HG02973 (cell line): ENCODE data around the gene NSL1.
A peak's percentile ranks its signal among the peaks of the same experiment; 100 is the strongest.

ENCODE experiments used
- ATAC-seq: cut with Tn5 transposase; IDR thresholded peaks from one replicate; pipeline ENCODE4 v1.9.1; 2021; ENCODE audit warnings: moderate library complexity; ENCODE audit not compliant: unreplicated experiment

NSL1 gene

GRCh38 chr1:212687811-212688210, 103.8 kb downstream of the NSL1 start:
- ATAC-seq: no peak

GRCh38 chr1:212686591-212686990, 105.0 kb downstream of the NSL1 start:
- no peak for ATAC-seq

DNA sequence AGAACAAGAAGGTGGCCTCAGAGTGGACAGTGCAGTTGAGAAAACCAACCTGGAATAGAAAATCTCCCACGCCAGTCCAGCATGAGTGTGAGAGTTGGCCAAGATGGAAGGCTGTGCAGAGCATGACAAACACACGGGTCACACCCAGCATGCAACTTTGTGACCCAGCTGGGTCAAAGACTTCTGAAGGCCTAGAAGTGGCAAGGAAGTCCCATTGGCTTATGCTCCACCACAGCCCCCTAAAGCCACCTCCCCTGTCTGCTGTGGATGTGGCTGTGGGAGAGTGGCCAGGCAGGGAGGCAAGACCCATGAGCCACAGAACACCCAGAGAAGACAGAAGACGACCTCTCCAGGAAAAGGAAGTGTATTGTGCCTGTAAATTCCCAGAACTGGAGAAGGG, 105.5 kb downstream of the NSL1 start:
- ATAC-seq: no peak

DNA sequence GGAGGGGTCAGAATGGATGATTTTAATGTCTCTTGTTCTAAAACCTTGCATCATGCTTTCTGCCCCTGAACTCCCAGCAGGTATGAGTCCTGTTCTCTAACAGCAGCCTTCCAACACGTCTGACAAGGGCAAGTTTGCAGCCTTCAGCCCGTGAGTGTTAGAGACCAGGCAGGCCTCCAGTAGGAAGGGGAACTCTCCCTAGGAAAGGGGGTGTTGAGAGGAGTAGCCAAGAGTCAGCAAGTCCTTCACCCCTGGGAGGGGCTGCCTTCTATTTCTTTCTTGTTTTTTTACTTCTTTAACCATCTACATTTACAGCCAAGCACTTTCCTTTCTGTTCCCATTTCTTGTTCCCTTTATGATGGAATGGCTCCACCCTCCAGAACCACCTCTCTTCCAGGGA, 106.1 kb downstream of the NSL1 start:
- no peak for ATAC-seq

GRCh38 chr1:212684521-212685090, 107.0 kb downstream of the NSL1 start:
- no peak for ATAC-seq

DNA sequence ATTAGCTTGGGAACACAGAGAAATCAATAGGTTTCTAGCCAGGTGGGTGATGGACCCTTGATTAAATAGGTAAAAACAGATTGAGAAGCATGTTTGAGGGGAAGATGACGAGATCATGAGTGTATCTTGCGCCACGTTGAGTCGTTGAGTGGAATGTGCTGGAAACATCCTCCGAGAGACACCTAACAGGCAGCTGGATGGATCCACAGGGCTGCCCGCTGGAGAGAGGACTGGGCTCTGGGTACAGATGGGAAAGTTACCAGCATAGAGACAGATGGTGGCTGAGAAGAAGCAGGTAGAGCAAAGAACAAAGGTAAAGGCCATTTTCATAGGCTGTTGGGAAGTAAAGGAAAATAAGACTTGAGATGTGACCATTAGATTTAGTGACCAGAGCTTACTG, 107.5 kb downstream of the NSL1 start:
- no peak for ATAC-seq

- peak; percentile 62 for ATAC-seq
Observed at GRCh38 chr1:212683357-212683722, 108.2 kb downstream of the NSL1 start.

DNA sequence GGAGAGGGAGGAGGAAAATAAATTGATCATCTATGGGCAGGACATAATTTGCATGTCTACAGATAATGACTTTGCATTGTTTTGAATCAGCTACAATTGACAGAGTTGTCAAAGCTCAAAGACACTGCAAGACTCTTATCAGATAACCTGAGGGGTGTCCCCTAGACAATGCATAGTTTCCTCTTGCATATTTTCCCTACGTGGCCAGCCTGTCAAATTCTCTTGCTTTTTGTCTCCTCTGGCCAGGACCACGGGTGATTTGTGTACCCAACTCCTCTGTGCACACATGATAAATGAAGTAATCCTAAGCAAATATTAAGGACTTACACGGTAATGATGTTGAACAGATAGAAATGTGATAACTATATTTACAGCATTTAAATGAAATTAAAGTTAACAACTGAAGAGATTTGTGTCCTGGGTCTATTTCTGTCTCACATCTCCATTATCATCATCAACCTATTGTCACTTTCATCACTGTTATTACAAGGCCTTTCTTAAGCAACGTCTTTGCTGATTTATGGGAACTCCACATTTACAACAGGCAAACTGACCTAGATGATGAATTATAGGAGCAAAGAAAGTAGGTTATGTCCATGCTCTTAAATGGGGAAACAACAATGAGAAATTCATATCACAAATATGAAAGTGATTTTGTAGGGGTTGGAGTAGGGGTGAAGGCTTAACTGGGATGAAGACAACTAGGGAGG, 110.7 kb downstream of the NSL1 start:
- no peak for ATAC-seq

DNA sequence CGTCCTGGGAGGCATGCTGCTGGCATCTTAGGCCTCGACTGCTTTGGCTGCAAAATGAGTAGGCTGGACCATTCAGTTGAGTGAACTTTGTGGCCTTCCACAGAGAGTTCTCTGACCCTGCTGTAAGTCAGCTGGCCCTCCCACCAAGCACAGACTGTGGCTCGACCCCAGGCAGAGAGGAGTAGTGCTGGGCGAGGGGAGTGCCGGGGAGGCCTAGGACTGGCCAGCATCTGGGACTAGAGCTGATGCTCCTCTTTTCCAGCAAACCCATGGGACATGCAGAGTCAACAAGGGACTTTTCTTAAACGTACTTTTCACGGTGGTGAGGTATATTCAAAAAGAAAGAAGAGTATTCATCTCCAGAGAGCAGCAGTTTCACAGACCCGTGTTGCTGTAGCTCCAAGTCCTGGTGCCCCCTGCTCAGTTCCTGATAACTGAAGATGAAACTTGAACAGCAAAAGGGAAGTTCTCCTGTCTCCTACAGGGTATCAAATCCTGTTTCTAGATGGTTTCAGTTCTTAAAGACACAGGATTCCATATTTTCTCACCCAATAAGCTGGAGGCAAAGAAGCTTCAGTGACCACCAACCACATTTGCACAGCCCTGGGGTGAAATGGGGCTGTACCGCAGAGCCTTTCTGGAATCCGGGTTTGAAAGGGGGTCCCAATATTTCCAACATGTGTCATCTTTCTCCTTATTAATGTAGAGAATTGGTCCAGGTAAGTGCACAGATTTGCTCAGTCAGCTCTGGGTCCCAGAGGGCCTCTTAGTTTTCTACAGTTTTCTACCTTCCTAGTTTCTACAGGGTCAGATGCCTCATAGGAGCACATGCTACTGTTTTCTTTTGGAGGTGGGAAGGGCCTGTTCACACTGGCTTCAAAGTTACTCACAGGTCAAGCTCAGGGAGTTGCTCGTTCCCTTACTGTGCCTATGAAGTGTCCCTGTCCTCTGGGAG, 112.8 kb downstream of the NSL1 start:
- ATAC-seq: peak; percentile 61

GRCh38 chr1:212677573-212677972, 114.0 kb downstream of the NSL1 start:
- ATAC-seq: no peak

DNA sequence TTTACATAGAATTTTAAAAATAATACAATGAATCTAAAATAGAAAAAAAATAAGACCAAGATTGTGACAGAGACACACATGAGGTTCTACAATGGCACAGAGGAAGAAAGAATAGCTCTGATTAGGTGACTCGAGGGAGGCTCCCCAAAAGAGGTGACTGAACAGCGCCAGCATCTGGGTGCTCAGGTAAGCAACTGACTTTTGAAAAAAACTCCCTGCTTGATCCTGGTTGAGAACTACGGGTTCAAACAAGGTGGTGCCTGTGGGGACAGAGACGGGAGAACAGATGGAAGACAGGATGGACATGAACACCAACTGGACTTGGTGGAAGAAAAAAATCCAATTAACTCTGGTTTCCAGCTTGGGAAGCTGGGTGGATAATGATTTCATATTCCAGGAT, 114.4 kb downstream of the NSL1 start:
- ATAC-seq: no peak
